Upper lobe of left lung (tissue), 6 donors: ENCODE data around the gene NEK1. TPM values are rescaled to one million over a fixed set of nuclear protein-coding genes. Genes with fewer than 3 reads are reported as not detected.

Experiments
- ATAC-seq, 2 donors: fragments of 200-7000 bp; cut with Tn5 transposase; one replicate each; pipeline ENCODE4 v1.9.1; 2022; ENCODE audit warnings: mild to moderate bottlenecking in 2 of 2, moderate library complexity in 2 of 2; ENCODE audit not compliant: low FRiP score in 2 of 2
- DNase-seq, 2 donors: peaks; one replicate each; pipeline ENCODE4 v3.0.0-alpha.2; 2019 to 2020
- H3K27ac ChIP-seq, 4 donors: fragments of 200-600 bp; sonication (generic); one replicate each; pipeline ENCODE4 v1.5.1; 2016 to 2019
- H3K27me3 ChIP-seq, 4 donors: fragments of 200-600 bp; sonication (generic); one replicate each; pipeline ENCODE4 v1.5.1; 2017 to 2019
- H3K36me3 ChIP-seq, 4 donors: fragments of 200-600 bp; sonication (generic); one replicate each; pipeline ENCODE4 v1.5.1; 2016 to 2019
- H3K4me1 ChIP-seq, 4 donors: fragments of 200-600 bp; sonication (generic); one replicate each; pipeline ENCODE4 v1.5.1; 2018 to 2019
- H3K4me3 ChIP-seq, 4 donors: fragments of 200-600 bp; sonication (generic); one replicate each; pipeline ENCODE4 v1.5.1; 2017 to 2019; ENCODE audit warnings: mild to moderate bottlenecking in 2 of 4, moderate library complexity in 1 of 4
- H3K9me3 ChIP-seq, 4 donors: fragments of 200-600 bp; sonication (generic); one replicate each; pipeline ENCODE4 v1.5.1; 2018 to 2019
- CTCF ChIP-seq, 6 experiments: fragments of 450-650 bp in 4 of 6; fragments of 200-600 bp in 2 of 6; sonication (generic) in 2 of 6; IDR thresholded peaks; one replicate each; pipeline ENCODE4 v1.5.1; 2016 to 2019; ENCODE audit warnings: antibody characterized with exemption in 6 of 6
- EP300 ChIP-seq, 4 donors: sonication (generic); formaldehyde crosslinking; IDR thresholded peaks; one replicate each; pipeline ENCODE4 v1.5.1; 2017; ENCODE audit warnings: antibody characterized with exemption in 4 of 4, control low read depth in 2 of 4
- POLR2A ChIP-seq, 4 donors: fragments of 450-650 bp; IDR thresholded peaks; one replicate each; pipeline ENCODE4 v1.5.1; 2016 to 2017; ENCODE audit warnings: antibody characterized with exemption in 4 of 4, mild to moderate bottlenecking in 2 of 4
- POLR2AphosphoS5 ChIP-seq, 2 donors: sonication (generic); formaldehyde crosslinking; IDR thresholded peaks; one replicate each; pipeline ENCODE4 v1.5.1; 2017; ENCODE audit warnings: antibody characterized with exemption in 2 of 2
- WGBS, 2 donors: methylation state at CpG; one replicate each; pipeline ENCODE4 v1.1.5; 2017 to 2018; 5-methylcytosine and 5-hydroxymethylcytosine counted together
- total RNA-seq, 6 donors: library from RNA; depleted of rRNA in 4 of 6; stranded (reverse); fragments of >200 nt in 4 of 6; gene quantifications; one replicate each; pipeline versions ENCODE4 v1.1.0 to v1.2.1, GENCODE V29; 2016 to 2021
- donor health status: DM: no; HTN: no; CAD: no; lungs with moderate emphysema.
- donor health status: DM: no; HTN: yes; CAD: no; lungs with severe emphysema.

NEK1 gene
- total RNA-seq, 6 donors from 2014 or later, result 6.9 to 24.2 (median 10.3) TPM

- no peaks in the 10 kb centered on the region for H3K27me3 ChIP-seq
- H3K36me3 ChIP-seq, result no peaks in the 10 kb centered on the region
- H3K4me3 ChIP-seq, result no peak overlapping the region
- no peak for TF ChIP-seq POLR2AphosphoS5 (IDR thresholded peaks at IDR 0.05)
- no peak for TF ChIP-seq EP300 (IDR thresholded peaks at IDR 0.05)
- TF ChIP-seq CTCF (IDR thresholded peaks at IDR 0.05), result no peak
- TF ChIP-seq POLR2A (IDR thresholded peaks at IDR 0.05), result no peak
- H3K4me1 ChIP-seq, result no peaks in the 10 kb centered on the region
- H3K27ac ChIP-seq, result no peak overlapping the region
- DNase-seq (no peak), ATAC-seq (no peak)
- H3K9me3 ChIP-seq, result no peaks in the 10 kb centered on the region
- WGBS, 2 donors, result 88 to 95% methylated on average over 1 of the region's 1 CpG
Observed at GRCh38 chr4:169417629-169418282, 194.6 kb downstream of the NEK1 start.

GRCh38 chr4:169416997-169417396 lies 195.4 kb downstream of the NEK1 start:
- TF ChIP-seq POLR2A (IDR thresholded peaks at IDR 0.05), result no peak
- TF ChIP-seq EP300 (IDR thresholded peaks at IDR 0.05), result no peak
- no peak for TF ChIP-seq POLR2AphosphoS5 (IDR thresholded peaks at IDR 0.05)
- TF ChIP-seq CTCF (IDR thresholded peaks at IDR 0.05), result no peak
- Histone ChIP-seq H3K9me3 (no peaks in the 10 kb centered on the region), H3K4me3 (no peak overlapping the region), H3K36me3 (no peaks in the 10 kb centered on the region), H3K27ac (no peak overlapping the region), H3K27me3 (no peaks in the 10 kb centered on the region), H3K4me1 (no peaks in the 10 kb centered on the region)
- ATAC-seq (no peak), DNase-seq (no peak)

GRCh38 chr4:169416461-169416860 lies 195.9 kb downstream of the NEK1 start:
- Histone ChIP-seq H3K27me3 (no peaks in the 10 kb centered on the region), H3K9me3 (no peaks in the 10 kb centered on the region), H3K36me3 (no peaks in the 10 kb centered on the region), H3K4me1 (no peaks in the 10 kb centered on the region), H3K4me3 (no peak overlapping the region), H3K27ac (no peak overlapping the region)
- no peak for DNase-seq
- WGBS, 2 donors, result 97 to 99% methylated on average over 4 of the region's 4 CpGs
- no peak for ATAC-seq
- TF ChIP-seq CTCF (IDR thresholded peaks at IDR 0.05) (no peak), POLR2A (IDR thresholded peaks at IDR 0.05) (no peak), POLR2AphosphoS5 (IDR thresholded peaks at IDR 0.05) (no peak), EP300 (IDR thresholded peaks at IDR 0.05) (no peak)

GRCh38 chr4:169414913-169415312 lies 197.5 kb downstream of the NEK1 start:
- TF ChIP-seq POLR2AphosphoS5 (IDR thresholded peaks at IDR 0.05) (no peak), POLR2A (IDR thresholded peaks at IDR 0.05) (no peak), EP300 (IDR thresholded peaks at IDR 0.05) (no peak), CTCF (IDR thresholded peaks at IDR 0.05) (no peak)
- DNase-seq (no peak), ATAC-seq (no peak)
- Histone ChIP-seq H3K27ac (no peak overlapping the region), H3K4me1 (peaks cover 0 to 3% (median 0%) of the 10 kb centered on the region in 4 donors), H3K9me3 (no peaks in the 10 kb centered on the region), H3K27me3 (no peaks in the 10 kb centered on the region), H3K4me3 (no peak overlapping the region), H3K36me3 (no peaks in the 10 kb centered on the region)
- 98 to 100% methylated on average over 1 of the region's 1 CpG for WGBS, 2 donors

- TF ChIP-seq POLR2AphosphoS5 (IDR thresholded peaks at IDR 0.05) (no peak), EP300 (IDR thresholded peaks at IDR 0.05) (no peak), CTCF (IDR thresholded peaks at IDR 0.05) (no peak), POLR2A (IDR thresholded peaks at IDR 0.05) (no peak)
- Histone ChIP-seq H3K27me3 (no peaks in the 10 kb centered on the region), H3K9me3 (no peaks in the 10 kb centered on the region), H3K36me3 (no peaks in the 10 kb centered on the region), H3K4me1 (peaks cover 0 to 3% (median 0%) of the 10 kb centered on the region in 4 donors), H3K27ac (no peak overlapping the region), H3K4me3 (no peak overlapping the region)
- DNase-seq, result no peak
- ATAC-seq, result no peak
Observed at GRCh38 chr4:169412046-169412445, 200.3 kb downstream of the NEK1 start.
